HG03432 (cell line): ENCODE results near the gene SYT17.

Source experiments
- ATAC-seq: cut with Tn5 transposase; IDR thresholded peaks from one replicate; pipeline ENCODE4 v1.9.1; 2021; ENCODE audit warnings: mild to moderate bottlenecking, moderate library complexity; ENCODE audit not compliant: unreplicated experiment

The SYT17 gene

DNA sequence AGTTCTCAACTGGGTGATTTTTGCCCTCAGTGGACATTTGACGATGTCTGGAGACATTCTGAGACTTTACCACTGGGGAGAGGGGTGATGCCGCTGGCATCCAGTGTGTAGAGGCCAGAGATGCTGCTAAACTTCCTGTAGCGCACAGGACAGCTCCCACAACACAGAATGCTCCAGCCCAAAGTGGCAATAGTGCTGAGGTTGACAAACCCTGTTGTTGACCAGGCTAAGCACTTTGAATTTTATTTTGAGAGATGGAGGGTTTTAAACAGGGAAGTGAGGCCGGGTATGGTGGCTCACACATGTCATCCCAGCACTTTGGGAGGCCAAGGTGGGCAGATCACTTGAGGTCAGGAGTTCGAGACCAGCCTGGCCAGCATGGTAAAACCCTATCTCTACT lies 44.0 kb downstream of the SYT17 start:
- ATAC-seq, result no peak

DNA sequence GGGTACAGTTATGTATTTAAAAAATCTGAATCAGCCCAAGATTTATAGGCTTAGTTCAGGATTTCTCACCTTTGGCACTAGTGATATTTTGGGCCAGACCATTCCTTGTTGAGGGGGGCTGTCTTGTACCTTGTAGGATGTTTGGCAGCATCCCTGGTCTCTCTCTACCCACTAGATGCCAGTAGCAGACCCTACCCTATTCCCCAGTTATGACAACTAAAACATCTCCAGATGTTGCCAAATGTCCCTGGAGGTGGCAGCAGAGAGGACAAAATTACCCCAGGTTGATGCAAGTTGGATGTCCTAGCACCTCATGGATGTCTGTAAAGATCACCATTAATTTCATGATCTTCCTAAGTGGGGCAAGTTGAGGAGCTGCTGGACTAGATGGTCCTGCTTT lies 45.8 kb downstream of the SYT17 start:
- ATAC-seq, result no peak

DNA sequence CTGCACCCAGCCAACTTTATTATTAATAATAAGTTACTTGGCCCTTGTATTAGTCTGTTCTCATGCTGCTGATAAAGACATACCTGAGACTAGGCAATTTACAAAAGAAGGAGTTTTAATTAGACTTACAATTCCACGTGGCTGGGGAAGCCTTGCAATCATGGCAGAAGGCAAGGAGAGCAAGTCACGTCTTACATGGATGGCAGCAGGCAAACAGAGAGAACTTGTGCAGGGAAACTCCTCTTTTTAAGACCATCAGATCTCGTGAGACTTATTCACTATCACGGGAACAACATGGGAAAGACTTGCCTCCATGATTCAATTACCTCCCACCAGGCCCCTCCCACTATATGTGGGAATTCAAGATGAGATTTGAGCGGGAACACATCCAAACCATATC lies 47.7 kb downstream of the SYT17 start:
- no peak for ATAC-seq

DNA sequence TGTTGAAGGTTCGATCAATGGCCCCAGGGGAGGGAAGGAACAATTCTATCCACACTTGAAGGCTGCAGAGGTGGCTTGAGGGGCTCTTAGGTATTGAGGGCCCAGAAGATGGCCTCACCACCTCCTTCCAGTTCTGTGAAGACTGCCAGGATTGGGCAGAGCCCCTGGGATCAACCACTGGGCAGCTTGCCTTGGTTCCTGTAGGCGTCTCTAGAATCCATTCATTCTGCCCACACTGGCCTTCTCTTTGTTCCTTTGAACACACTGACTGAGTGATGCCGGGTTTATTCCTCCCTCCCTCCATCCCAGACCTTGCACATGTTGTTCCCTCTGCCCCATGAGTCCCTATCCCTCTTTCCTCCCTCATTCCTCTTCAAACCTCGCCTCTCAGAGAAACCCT lies 50.5 kb downstream of the SYT17 start:
- ATAC-seq, result no peak

DNA sequence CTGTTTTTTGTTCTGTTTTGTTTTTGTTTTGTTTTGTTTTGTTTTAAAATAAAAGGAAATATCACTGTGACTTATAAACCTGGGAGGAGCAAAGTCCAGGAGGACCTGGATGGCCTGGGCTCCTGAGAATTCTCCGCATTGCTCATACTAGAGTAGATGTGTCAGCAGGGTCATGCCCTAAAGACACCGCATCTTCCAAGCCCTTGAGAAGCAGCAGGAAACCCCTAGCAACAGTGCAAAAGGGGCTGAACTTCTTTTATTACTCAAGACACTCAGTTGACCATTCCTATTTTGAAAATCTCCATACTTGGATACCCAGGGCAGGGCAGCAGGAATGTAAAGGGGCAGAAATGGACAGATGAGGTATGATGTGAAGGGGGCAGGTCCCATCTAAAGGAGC lies 51.8 kb downstream of the SYT17 start:
- no peak for ATAC-seq

DNA sequence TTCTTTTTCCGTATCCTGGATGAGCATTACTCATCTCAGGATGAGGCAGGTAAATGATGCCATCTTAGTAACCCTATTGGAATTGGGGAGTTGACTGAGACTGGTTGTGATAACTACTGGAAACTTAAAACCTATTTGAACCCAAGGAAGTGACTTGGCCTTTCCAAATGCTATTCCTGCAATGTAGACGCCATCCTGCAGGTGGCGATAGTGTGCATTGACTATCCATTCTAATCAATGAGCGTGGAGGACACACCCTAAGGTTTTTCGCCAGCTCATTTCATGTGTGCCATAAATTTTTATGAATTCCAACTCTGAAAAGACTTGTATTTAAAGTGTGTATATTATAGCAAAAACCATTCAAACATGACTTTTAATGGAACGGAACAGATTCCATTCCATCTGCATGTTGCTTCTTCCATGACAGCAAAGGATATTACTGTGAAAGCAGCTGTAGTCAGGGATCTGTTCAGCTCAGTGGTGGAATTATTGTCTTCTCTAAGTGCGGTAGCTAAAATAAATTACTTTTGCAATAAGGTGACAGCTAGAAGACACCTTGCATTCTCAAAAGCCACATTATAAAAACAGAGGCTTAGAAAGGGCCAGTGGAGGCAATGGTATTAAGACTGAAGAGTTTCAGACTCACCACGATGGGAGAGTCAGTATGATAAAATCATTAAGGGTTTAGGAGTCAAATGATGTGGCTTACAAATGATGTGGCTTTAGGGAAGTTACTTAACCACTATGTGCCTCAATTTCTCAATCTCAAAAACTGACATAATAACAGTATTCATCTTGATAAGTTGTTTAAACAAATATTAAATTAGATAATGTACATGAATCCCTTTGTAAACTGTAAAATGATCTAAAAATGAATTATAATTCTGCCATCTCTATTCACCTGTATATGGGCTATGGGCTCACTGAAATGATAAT lies 55.5 kb downstream of the SYT17 start:
- no peak for ATAC-seq

DNA sequence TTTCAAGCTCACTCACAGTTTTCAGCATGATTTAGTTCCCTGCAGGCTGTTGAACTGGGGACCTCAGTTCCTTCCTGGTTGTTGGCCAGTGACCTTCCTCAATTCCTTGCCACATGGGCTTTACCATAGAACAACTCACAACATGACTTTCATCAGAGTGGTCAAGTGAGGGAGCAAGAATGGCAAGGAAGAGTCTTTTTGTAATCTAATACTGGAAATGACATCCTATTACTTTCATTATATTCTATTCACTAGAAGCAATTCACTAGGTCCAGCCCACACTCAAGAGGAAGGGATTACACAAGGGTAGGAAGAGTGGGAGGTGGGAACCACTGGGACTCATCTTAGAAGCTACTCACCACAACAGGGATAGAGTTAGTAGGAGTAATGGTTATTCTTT lies 57.6 kb downstream of the SYT17 start:
- ATAC-seq, result no peak

DNA sequence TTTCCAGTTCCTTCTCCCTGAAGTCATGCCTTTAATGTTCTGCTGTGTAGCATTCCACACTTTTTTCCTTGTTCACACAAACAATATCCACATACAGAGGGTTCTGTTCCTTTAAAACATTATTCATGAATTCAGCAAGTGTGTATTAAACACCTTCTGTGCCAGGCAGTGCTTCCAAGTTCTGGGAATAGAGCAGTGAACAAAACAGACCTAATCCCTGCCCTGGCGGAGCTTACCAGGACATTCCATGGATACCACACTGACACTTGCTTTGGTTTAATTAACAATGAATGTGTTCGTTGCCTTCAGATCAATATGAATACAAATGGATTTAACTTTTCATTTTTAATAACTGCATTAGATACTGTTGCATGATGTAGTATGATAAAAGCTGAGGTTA lies 59.6 kb downstream of the SYT17 start:
- no peak for ATAC-seq

DNA sequence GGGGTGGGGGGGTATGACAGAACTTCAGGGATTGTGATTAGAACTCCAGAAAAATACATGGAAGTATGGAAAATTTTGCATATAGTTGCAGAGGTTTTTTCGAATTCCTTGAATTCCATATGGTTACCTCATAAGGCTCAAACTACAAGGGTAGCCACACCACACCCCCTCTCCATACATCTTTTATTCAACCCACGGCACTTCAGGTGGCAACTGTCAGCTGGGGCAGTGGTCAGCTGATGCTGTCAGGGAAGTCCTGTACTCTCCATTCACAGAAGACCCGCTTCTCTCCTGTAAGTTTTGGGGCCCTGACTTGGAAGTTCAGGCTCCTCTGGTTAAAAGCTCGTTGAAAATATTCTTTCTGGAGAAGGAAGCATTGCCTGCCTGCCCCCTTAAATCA lies 60.0 kb downstream of the SYT17 start:
- ATAC-seq, result no peak

DNA sequence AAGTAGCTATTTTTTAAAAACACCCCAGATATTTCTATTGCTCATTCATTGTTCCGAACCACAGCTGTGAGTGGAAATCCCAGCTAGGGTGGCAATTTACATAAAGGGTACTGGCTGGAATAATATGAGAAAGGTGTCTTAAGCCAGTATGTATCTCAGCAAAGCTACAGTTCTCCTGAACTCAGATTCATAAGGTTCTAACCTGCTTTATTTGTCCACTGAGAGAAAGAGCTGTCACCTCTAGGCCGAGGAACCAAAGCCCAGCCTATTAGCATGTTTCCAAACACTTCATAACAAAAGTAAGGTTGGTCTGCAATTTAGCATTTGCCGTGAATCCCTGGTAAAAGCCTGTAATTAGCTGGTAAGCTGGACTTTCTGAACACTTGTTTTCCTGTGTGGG lies 60.5 kb downstream of the SYT17 start:
- ATAC-seq, result no peak

DNA sequence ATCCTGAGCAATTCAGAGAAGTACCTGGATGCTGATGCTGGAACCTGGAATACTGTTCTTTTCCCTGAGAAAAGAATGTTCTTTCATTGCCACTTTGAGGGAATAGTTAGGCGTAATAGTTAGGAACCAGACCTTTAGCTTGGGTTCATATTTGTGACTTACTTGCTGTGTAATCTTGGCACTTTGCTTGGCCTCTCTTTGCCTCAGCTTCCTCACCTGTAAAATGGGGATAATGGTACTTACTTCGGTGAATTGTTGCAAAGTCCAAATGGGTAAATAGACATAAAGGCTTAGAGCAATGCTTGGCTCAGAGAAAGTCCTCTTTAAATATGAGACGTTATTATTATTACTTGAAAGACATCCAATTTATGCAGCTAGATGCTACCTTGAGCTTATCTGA lies 62.5 kb downstream of the SYT17 start:
- ATAC-seq, result no peak

DNA sequence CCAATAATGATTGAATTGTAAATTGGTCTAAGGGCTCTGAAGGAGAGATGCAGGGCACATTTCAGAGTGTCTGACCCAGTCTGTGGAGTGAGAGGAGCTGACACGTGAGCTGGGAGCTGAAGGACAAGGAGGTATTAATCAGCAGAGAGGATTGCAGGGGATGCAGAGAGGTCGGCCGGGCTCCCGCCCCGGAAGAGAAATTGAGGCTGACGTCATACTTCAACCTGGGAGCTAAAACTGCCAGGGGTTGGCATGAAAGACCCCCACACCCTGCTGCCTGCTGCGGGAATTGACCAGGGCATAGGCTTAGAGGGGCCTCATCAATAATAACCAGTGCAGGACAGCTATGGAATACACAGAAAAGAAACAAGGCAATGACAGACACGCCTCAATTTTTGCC lies 63.8 kb downstream of the SYT17 start:
- no peak for ATAC-seq

DNA sequence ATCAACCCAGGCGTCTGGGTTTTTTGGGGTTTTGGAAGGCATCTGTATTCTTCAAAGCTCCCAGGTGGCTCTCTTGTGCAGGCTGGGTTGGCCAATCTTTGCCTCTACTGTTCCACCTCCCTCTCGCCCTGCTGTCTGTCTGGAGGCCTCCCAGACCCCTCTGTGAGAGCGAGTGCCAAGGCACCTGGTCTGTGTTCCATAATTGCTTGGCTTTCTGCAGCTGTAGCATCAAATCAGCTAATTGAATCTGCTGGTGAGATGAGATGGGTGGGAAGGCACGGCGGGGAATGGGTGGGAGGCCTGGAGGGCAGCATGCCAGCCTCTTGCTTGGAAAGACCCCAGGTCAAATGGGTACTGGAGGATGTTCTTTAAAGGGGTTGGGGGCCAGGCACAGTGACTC lies 64.9 kb downstream of the SYT17 start:
- no peak for ATAC-seq

DNA sequence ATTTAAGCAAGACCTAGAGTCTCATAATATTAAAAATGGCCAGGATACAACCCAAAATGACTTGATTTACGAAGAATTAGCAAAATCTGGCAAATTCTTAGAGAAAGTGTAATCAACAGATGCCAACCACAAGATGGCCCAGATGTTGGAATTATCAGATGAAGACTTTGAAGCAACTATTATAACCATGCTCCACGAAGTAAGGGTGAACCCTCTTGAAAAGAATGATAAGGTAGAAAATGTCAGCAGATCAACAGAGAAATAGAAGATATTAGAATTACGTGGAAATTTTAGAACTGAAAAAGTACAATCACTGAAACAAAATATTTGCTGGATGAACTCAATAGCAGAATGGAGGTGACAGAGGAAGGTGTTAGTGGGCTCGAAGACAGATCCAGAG lies 67.4 kb downstream of the SYT17 start:
- no peak for ATAC-seq

DNA sequence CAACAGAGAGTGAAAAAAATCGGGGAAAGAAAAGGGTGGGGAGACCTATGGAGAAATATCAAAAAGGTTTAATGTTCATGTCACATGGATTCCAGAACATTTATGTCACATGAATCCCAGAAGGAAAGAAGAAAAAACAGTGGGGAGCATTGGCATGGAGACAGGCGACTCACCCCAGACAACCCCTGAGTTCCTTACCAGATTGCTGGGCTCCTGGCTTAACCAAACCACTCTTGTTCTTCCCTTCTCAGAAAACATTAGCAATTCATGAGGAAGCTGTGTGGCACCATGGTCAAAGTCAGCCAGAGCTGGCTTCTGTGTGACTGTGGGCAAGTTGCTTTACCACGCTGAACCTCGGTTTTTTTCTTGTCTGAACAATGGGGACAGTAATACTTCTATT lies 67.8 kb downstream of the SYT17 start:
- no peak for ATAC-seq

DNA sequence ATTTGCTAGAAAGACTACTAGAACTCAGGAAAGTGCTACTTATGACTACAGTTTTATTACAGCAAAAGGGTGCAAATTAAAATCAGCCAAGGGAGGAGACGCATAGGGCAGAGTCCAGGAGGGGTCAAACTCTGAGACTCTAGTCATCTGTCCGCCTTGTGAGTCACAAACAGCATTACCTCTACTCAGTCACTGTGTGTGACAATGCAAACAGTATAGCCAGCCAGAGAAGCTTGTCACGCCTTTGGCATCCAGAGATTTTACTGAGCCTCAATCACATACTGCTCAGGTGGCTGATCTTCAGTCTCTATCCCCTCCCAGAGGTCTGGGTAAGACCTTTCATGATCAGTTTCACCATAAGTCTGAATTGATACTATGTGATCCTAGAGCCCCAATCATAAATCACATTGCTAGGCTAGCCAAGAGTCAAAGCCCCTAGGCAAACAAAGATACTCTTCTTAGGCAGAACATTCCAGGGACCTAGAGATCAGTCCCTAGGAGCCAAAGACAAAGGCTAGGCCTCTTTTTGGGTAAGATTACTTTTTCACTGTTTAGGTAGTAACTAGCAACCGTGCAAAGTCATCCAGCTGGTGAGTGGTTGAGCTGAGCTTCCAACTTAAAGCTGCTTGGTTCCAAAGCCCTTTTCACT lies 68.6 kb downstream of the SYT17 start:
- no peak for ATAC-seq

DNA sequence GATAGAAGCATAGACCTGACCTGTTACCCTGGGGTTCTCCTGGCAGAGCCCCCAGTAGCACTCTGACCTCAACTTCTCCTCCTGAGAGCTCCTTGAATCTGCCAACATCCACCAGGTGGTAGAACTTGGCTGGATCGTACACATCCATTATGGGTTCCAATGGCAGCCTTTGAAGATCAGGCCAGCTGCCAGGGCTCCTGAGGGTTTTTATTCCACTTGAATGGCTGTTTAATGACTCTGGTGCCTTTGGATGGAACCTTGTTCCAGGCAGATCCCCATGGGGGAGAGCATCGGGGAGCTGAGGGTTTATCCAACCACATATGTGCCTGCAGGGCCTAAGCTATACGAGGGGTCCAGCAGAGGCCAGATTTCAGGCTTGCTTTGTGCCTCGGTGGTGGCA lies 70.4 kb downstream of the SYT17 start:
- ATAC-seq, result no peak

DNA sequence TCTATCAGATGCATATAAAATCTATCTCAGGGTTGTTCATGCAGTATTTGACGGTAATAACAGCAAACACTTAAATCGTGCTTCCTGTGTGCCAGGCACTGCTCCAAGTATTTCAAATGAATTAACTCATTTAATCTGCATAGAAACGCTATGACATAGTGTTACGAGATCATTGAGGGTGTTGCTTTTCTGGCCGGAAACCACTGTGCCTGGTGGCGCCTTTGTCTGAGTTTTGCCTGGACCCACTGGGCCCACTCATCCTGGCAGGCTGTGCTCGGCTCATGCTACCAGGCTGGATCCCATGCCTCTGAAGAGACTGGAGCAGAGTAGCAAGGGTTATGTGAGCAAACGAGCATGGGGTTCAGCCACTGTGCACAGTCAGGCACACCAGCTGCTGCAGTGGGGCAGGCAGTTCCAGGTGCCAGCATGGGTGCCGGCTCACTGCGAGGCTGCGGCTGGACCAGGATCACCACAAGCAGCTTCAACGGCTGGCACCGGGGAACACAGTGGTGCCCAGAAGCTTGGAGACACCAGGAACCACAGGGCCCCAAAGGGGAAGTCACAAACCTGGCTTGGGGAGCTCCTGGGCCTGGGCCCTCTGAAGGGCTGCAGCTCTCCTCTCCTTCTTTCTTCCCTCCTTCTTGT lies 71.6 kb downstream of the SYT17 start:
- no peak for ATAC-seq

DNA sequence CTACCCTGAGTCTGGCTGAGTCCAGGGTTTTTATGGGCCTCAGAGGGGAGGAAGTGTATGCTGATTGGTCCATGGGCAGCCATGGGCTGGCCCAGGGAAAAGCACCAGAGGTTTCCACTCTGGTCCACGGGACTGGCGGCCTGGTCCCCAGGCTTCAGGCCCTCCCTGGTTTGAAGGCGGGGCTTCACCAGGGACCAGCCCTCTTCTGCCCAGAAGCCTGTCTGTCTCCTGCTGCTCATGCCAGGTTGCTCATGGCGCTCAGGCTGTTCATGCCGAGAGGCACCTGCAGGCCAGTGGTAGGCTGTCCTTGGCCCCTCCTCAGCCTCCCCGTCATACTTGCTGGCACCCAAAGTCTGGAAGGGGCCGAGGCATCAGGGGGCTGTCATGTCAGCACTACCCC lies 72.5 kb downstream of the SYT17 start:
- ATAC-seq, result no peak

DNA sequence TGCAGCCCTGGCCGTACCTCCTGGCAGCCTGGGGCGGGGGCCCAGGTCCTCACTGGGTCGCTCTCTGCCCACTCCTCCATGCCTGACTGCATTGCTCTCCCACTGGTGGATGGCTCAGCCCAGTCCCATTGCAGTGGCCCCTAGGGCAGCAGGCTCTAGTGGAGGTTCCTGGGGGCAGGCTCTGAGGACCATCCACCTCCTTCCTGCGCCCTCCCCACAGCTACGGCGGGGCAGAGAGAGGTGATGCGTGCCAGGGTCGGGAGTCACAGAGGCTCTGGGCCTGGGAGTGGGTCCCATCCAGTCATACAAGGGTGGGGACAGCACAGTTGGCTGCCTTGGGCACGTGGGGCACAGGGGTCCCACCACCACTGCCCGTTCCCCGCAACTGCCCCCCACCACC lies 73.5 kb downstream of the SYT17 start:
- no peak for ATAC-seq

DNA sequence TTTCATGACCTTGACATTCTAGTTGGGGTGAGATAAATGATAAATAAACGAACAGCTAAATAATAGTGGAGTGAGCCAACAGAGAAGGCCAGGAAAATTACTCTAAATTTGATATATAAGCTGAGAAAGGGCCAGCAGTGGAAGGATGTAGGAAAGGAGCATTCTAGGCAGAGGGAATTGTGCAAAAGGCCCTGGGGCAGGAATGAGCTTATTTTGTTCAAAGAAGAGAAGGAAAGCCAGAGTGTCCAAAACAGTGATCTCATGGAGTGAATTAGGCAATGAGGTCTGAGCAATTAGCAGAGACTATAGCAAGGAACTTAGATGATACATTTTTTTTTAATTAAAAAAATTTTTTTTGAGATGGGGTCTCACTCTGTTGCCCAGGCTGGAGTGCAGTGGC lies 74.1 kb downstream of the SYT17 start:
- ATAC-seq, result no peak

DNA sequence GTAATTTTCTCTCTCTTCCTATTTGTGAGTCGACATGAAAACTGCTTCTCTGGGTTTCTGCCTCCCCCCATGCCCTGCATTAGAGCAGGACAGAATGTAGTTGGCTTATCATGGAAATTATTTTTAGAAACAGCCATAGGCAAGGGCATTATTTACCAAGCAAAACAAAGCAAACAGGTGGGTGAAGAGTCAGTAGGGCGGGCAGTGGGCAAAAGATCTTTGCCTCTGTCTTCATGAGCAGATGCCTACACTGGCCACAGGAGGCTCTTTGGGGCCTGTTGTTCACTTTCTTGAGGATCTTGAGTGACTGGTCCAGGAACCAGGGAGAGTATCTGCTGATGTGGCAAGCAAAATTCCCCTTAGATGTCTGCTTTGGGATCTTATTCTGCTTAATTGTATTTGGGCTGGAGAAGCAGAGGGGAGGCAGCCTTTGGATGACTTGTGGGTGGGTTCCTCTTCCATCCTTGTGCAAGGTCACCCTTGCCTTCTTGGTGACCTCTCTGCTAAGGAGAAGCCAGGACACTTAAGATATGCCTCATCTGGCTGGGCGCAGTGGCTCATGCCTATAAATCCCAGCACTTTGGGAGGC lies 75.0 kb downstream of the SYT17 start:
- ATAC-seq, result no peak
